ENCODE results near the gene LRRC66.

LRRC66 gene

GRCh38 chr4:52028970-52029369 is 8.8 kb upstream of the LRRC66 start:
- no peaks in the 10 kb centered on the region for H3K9me3 Mint-ChIP-seq
- H3K27ac Mint-ChIP-seq: no peak overlapping the region
- no peak overlapping the region for H3K4me3 Mint-ChIP-seq
- H3K4me1 Mint-ChIP-seq: peaks cover 8% of the 10 kb centered on the region
- H3K27me3 Mint-ChIP-seq (ENCODE audit: low read depth): no peaks in the 10 kb centered on the region
- TF ChIP-seq CTCF (IDR thresholded peaks at IDR 0.05; ENCODE audit: unreplicated experiment in 3 of 3): no peak
- H3K36me3 Mint-ChIP-seq (ENCODE audit: low read depth): peaks cover 68% of the 10 kb centered on the region

- peaks cover 23% of the 10 kb centered on the region for H3K36me3 Mint-ChIP-seq (ENCODE audit: low read depth)
- no peak overlapping the region for H3K4me3 Mint-ChIP-seq
- no peaks in the 10 kb centered on the region for H3K4me1 Mint-ChIP-seq
- H3K27ac Mint-ChIP-seq: no peak overlapping the region
- no peaks in the 10 kb centered on the region for H3K27me3 Mint-ChIP-seq (ENCODE audit: low read depth)
- no peaks in the 10 kb centered on the region for H3K9me3 Mint-ChIP-seq
- TF ChIP-seq CTCF (IDR thresholded peaks at IDR 0.05; ENCODE audit: unreplicated experiment in 3 of 3): no peak
These were observed 2.3 kb downstream of the LRRC66 start for GRCh38 chr4:52017814-52018213.

GRCh38 chr4:52016981-52017380 is 3.2 kb downstream of the LRRC66 start:
- Mint-ChIP-seq H3K27ac (no peak overlapping the region), H3K4me3 (no peak overlapping the region), H3K9me3 (no peaks in the 10 kb centered on the region), H3K27me3 (ENCODE audit: low read depth) (no peaks in the 10 kb centered on the region), H3K36me3 (ENCODE audit: low read depth) (peaks cover 17% of the 10 kb centered on the region), H3K4me1 (no peaks in the 10 kb centered on the region)
- no peak for TF ChIP-seq CTCF (IDR thresholded peaks at IDR 0.05; ENCODE audit: unreplicated experiment in 3 of 3)

GRCh38 chr4:52015366-52015765 is 4.8 kb downstream of the LRRC66 start:
- peak in 2 of 3 experiments; percentile 18 to 34 for TF ChIP-seq CTCF (IDR thresholded peaks at IDR 0.05; ENCODE audit: unreplicated experiment in 3 of 3)
- Mint-ChIP-seq H3K36me3 (ENCODE audit: low read depth) (peaks cover 23% of the 10 kb centered on the region), H3K27me3 (ENCODE audit: low read depth) (no peaks in the 10 kb centered on the region), H3K4me1 (no peaks in the 10 kb centered on the region), H3K4me3 (no peak overlapping the region), H3K27ac (no peak overlapping the region), H3K9me3 (peaks cover 1% of the 10 kb centered on the region)

GRCh38 chr4:52014903-52015302 is 5.3 kb downstream of the LRRC66 start:
- H3K27me3 Mint-ChIP-seq (ENCODE audit: low read depth): no peaks in the 10 kb centered on the region
- TF ChIP-seq CTCF (IDR thresholded peaks at IDR 0.05; ENCODE audit: unreplicated experiment in 3 of 3): no peak
- H3K4me3 Mint-ChIP-seq: no peak overlapping the region
- H3K27ac Mint-ChIP-seq: no peak overlapping the region
- H3K4me1 Mint-ChIP-seq: no peaks in the 10 kb centered on the region
- peaks cover 2% of the 10 kb centered on the region for H3K9me3 Mint-ChIP-seq
- peaks cover 20% of the 10 kb centered on the region for H3K36me3 Mint-ChIP-seq (ENCODE audit: low read depth)

- Mint-ChIP-seq H3K9me3 (peaks cover 2% of the 10 kb centered on the region), H3K27ac (no peak overlapping the region), H3K36me3 (ENCODE audit: low read depth) (peaks cover 18% of the 10 kb centered on the region), H3K4me3 (no peak overlapping the region), H3K27me3 (ENCODE audit: low read depth) (no peaks in the 10 kb centered on the region), H3K4me1 (no peaks in the 10 kb centered on the region)
- no peak for TF ChIP-seq CTCF (IDR thresholded peaks at IDR 0.05; ENCODE audit: unreplicated experiment in 3 of 3)
These were observed 7.5 kb downstream of the LRRC66 start for GRCh38 chr4:52012651-52013050.
